ENCODE results near the gene WIPI1. TPM values are rescaled to one million over a fixed set of nuclear protein-coding genes. Genes with fewer than 3 reads are reported as not detected.

The WIPI1 gene
- total and polyA plus RNA-seq, 2 of the 13 experiments (the other 11 are each of a cell fraction or from before 2014, with no cell fraction given), result 29.4 to 141 TPM

DNA sequence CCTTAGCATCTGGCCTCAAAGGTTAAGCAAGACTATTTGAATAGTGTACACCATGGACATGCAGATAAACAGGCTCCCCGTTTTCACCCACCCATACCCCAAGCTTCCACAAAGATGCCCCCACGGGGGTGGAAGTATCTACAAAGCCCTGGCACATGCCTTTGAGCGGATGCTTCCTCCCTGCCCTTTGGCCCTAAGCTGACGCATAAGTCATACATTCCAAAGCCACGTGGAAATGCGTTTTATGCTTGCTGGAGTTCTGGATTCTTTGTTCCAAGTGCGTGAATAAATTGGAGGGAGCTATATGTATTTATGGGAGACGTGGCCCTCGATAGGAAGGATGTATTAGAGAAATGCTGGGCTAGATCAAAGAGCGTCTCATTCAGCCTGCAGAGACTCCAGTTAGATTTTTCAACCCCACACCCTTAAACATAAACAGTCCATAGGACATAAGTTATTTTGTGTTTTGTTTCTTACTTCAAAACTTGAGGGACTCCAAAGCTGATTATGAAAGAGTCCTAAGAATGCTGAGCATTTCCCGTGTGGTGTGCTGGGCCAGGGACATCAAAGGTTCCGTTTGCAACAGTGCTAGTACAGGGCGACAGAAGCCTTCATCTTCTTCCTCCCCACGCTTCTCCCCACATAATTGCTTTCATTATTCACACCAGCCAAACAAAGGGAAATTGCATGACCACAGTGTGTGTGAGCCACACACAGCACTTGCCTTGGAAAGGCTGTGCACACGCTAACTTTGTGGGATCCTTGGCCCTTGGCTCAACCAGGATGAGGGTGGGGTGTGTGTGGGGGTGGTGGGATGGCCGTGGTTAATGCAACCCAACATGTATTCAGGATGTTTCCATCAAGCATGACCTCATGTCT, 73.6 kb downstream of the WIPI1 start (continued):
- TF ChIP-seq ZFP36 (IDR thresholded peaks at IDR 0.05; ENCODE audit: borderline replicate concordance, low read depth, low read length, partially characterized antibody) (no peak), THYN1 (CRISPR knock-in tag; IDR thresholded peaks at IDR 0.05; ENCODE audit: borderline replicate concordance, low read depth) (no peak), YY1 (IDR thresholded peaks at IDR 0.05; ENCODE audit: insufficient read depth, insufficient replicate concordance, low read depth, low read length) (no peak), ERF (CRISPR knock-in tag; IDR thresholded peaks at IDR 0.05) (peak; percentile 95), ZNF136 (CRISPR knock-in tag; IDR thresholded peaks at IDR 0.05; ENCODE audit: low read depth) (no peak; the same call in 1 of the 2 replicates), ZNF484 (CRISPR knock-in tag; IDR thresholded peaks at IDR 0.05; ENCODE audit: borderline replicate concordance, low read depth) (no peak), STAT6 (CRISPR knock-in tag; IDR thresholded peaks at IDR 0.05; ENCODE audit: borderline replicate concordance) (no peak; the same call in 1 of the 2 replicates), ZNF510 (CRISPR knock-in tag; IDR thresholded peaks at IDR 0.05; ENCODE audit: low read depth) (0 out of 2 replicates have a peak, but pooled peaks have one; percentile 34), ESRRA (CRISPR knock-in tag; IDR thresholded peaks at IDR 0.05; ENCODE audit: low read depth) (peak; percentile 38; the same call in 1 of the 2 replicates), ZNF605 (CRISPR knock-in tag; IDR thresholded peaks at IDR 0.05) (peak; percentile 99), ZNF550 (CRISPR knock-in tag; IDR thresholded peaks at IDR 0.05; ENCODE audit: borderline replicate concordance) (peak; percentile 80; the same call in 1 of the 2 replicates), SATB2 (CRISPR knock-in tag; IDR thresholded peaks at IDR 0.05) (peak; percentile 13; the same call in 1 of the 2 replicates), HNRNPLL (IDR thresholded peaks at IDR 0.05; ENCODE audit: low read depth, low read length, poor library complexity, severe bottlenecking) (no peak), ZC3H13 (CRISPR knock-in tag; IDR thresholded peaks at IDR 0.05) (peak; percentile 54), NONO (IDR thresholded peaks at IDR 0.05) (no peak), NONO (CRISPR knock-in tag; conservative IDR thresholded peaks at IDR 0.05) (peak; percentile 55; the same call in 1 of the 2 replicates), EHMT2 (IDR thresholded peaks at IDR 0.05; ENCODE audit: borderline replicate concordance, low read depth, low read length) (peak; percentile 84), NR2C2 (CRISPR knock-in tag; IDR thresholded peaks at IDR 0.05; ENCODE audit: borderline replicate concordance) (peak; percentile 91)
- TF ChIP-seq, protein P1, sequence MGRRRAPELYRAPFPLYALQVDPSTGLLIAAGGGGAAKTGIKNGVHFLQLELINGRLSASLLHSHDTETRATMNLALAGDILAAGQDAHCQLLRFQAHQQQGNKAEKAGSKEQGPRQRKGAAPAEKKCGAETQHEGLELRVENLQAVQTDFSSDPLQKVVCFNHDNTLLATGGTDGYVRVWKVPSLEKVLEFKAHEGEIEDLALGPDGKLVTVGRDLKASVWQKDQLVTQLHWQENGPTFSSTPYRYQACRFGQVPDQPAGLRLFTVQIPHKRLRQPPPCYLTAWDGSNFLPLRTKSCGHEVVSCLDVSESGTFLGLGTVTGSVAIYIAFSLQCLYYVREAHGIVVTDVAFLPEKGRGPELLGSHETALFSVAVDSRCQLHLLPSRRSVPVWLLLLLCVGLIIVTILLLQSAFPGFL (CRISPR knock-in tag; IDR thresholded peaks at IDR 0.05), result no peak
- TF ChIP-seq, protein P2, sequence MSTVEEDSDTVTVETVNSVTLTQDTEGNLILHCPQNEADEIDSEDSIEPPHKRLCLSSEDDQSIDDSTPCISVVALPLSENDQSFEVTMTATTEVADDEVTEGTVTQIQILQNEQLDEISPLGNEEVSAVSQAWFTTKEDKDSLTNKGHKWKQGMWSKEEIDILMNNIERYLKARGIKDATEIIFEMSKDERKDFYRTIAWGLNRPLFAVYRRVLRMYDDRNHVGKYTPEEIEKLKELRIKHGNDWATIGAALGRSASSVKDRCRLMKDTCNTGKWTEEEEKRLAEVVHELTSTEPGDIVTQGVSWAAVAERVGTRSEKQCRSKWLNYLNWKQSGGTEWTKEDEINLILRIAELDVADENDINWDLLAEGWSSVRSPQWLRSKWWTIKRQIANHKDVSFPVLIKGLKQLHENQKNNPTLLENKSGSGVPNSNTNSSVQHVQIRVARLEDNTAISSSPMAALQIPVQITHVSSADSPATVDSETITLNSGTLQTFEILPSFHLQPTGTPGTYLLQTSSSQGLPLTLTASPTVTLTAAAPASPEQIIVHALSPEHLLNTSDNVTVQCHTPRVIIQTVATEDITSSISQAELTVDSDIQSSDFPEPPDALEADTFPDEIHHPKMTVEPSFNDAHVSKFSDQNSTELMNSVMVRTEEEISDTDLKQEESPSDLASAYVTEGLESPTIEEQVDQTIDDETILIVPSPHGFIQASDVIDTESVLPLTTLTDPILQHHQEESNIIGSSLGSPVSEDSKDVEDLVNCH (CRISPR knock-in tag; IDR thresholded peaks at IDR 0.05), result no peak

Measured in HepG2 (cell line).